SK-N-DZ (cell line): ENCODE data around the gene APOL1.

Experiments used
- DNase-seq: peaks from one replicate; pipeline ENCODE4 v3.0.0-alpha.2; 2015; ENCODE audit warnings: low spot score
- small RNA-seq, 2 experiments: library from RNA; depleted of rRNA; stranded (forward); fragments of <200 nt; gene quantifications; one replicate each; pipeline ENCODE3, GENCODE V24; 2014

The APOL1 gene

DNA sequence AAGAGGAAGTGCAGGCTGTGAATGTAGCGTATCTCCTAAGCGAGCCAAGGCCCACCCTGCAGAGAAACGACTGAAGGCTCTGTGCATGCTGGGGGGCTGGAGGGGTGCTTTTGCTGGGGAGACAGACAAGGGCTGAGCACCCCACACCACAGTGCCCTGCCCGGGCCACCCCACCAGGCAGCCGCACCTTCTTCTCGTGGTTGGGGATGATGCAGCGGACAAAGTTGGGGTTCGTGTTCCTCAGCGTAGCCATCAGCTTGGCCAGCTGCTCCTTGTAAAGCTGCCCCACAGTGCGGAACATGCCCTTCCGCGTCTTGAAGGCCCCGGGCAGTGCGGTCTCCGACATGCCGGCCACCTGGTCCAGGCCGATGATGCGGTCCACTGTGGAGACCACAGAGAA lies 53.3 kb downstream of the APOL1 start:
- DNase-seq = no peak

DNA sequence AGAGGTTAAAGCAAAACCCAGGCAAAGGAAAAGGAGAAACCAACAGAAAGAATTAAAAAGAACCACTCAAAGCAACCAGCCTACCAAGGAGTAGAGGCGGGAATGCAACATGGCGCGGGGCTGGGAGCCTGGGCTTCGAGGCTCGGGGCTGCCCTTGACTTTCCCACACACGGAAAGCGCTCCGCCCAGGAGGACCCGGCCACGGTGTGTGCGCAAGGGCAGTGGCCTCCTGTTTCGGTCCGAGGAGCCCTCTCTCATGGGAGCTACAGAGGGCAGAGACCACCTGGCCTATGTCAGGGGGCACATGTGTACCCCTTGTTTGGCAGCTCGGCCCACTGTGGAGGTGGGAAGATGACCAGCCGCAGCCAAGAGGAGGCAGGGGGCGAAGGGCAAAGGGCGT lies 55.9 kb downstream of the APOL1 start:
- DNase-seq = no peak

DNA sequence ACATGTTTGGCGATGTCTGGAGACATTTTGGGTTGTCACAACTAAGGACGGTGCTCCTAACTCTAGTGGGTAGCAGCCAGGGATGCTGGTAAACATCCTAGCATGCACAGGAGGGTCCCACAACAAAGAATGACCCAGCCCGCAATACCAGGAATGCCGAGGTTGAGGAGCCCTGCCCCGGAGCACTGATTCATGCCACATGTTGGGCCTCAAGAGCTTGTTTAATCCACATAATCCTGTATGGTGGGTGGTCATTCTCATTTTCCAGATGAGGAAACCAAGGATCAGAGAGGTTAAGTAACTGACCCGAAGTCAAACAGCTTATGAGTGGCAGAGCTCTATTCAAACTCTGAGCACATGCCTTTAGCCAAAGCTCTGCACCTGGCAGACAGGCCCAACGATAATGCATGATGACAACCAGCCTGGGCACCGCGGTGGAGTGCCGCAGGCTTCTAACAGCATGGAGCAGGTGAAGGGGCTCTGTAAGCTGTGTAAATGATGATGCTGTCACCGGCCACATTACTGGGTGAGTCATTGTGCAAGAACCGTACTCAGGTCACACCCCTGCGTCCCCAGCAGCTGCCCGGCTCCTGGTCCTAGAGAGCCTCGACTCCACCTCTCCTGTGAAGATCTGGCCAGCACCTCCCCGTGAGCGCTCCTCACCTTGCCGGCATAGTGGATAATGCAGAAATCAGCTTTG lies 58.6 kb downstream of the APOL1 start:
- DNase-seq = no peak

DNA sequence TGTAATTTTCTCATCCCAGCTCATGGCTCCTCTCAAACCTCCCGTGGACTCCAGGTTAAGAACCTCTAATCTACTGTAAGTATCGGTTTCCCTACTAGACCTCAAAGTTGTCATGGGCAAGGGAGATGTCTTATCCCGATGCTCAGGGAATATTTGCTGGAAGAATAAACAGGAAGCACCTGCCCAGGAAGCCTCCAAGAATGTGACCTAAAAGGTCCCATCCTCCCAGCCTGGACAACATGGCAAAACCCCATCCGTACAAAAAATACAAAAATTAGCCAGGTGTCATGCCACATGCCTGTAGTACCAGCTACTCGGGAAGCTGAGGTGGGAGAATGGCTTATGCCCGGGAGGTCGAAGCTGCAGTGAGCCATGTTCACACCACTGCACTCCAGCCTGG lies 62.4 kb downstream of the APOL1 start:
- no peak for DNase-seq

DNA sequence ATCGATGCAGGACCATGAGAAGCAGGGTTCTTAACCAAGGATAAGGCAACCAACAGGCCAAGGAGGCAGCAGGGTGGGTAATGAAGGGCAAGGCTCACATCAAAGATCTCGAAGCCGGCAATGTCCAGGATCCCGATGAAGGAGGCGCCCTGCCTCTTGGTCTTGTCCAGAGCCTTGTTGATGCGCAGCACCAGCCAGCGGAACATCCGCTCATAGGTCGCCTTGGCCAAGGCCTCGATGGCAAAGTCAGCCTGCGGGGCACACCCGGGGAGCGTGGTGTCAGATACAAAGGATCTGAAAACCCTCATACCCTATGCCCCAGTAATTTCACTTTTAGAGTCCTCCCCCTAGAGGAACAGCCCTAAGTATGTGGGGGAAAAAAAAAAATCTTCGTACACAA lies 63.5 kb downstream of the APOL1 start:
- DNase-seq = no peak

Small RNAs within 50 kb of the gene (small RNA-seq; reads per million reads assigned to genes)
- 0 reads per million in 2 experiments for gene MIR6819
